Retinal pigment epithelial cell (primary cell): Measurements from ENCODE around the gene CMTM4.

Experiments
- DNase-seq: peaks from one replicate; pipeline ENCODE4 v3.0.0-alpha.2; 2010; ENCODE audit warnings: low read depth
- H3K4me3 ChIP-seq: 2 replicates; pipeline ENCODE4 v1.5.1; 2011; ENCODE audit warnings: mild to moderate bottlenecking, low read length, control low read depth, moderate library complexity
- CTCF ChIP-seq: conservative IDR thresholded peaks from 2 replicates; pipeline ENCODE4 v1.5.1; 2011; ENCODE audit warnings: low read depth, low read length, control low read depth, inconsistent platforms

The CMTM4 gene

GRCh38 chr16:66653581-66654350 is 42.8 kb downstream of the CMTM4 start:
- TF ChIP-seq CTCF, result no peak
- no peak for DNase-seq
- no peak overlapping the region for H3K4me3 ChIP-seq

GRCh38 chr16:66652661-66653360 is 43.7 kb downstream of the CMTM4 start:
- no peak for TF ChIP-seq CTCF
- no peak overlapping the region for H3K4me3 ChIP-seq
- no peak for DNase-seq

GRCh38 chr16:66651965-66652364 is 44.6 kb downstream of the CMTM4 start:
- no peak for TF ChIP-seq CTCF
- no peak for DNase-seq

GRCh38 chr16:66651474-66651765 is 45.1 kb downstream of the CMTM4 start:
- DNase-seq, result no peak
- H3K4me3 ChIP-seq, result no peak overlapping the region
- no peak for TF ChIP-seq CTCF

More at GRCh38 chr16:66651965-66652364, 44.6 kb downstream of the CMTM4 start:
- H3K4me3 ChIP-seq, result no peak overlapping the region

GRCh38 chr16:66650707-66651473 is 45.7 kb downstream of the CMTM4 start:
- peak; percentile 98 for TF ChIP-seq CTCF
- DNase-seq, result peak; percentile 35
- no peak overlapping the region for H3K4me3 ChIP-seq

- no peak for TF ChIP-seq CTCF
Measured at GRCh38 chr16:66649636-66650205, 46.8 kb downstream of the CMTM4 start.

More at GRCh38 chr16:66649636-66650205, 46.8 kb downstream of the CMTM4 start:
- DNase-seq, result no peak
- no peak overlapping the region for H3K4me3 ChIP-seq
